RPMI8226 (cell line): ENCODE measurements around the gene TAS2R46.

Experiments used
- DNase-seq: peaks from one replicate; pipeline ENCODE4 v3.0.0-alpha.2; 2015

Gene TAS2R46

GRCh38 chr12:11031307-11031706 is 30.8 kb downstream of the TAS2R46 start, which contains the start of gene TAS2R31:
Gene TAS2R31 (minus strand): TSS chr12:11031407. CDS start chr12:11031335, 72 bp downstream.
- no peak for DNase-seq

DNA sequence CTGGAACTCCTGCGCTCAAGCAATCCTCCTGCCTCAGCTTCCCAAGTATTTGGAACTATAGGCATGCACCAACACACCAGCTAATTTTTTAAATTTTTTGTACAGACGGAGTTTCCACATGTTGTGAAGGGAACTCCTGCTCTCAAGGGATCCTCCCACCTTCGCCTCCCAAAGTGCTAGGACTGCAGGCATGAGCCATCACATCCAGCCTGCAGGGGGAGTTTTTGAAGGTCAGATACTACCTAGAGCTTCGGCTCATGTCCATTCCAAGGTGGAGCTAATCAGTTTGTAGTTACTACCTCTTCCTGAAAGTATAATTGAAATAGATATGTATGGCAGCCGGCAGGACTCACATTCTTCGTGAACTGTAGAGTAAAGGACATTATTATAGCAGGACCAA is 36.0 kb downstream of the TAS2R46 start:
- DNase-seq: no peak

DNA sequence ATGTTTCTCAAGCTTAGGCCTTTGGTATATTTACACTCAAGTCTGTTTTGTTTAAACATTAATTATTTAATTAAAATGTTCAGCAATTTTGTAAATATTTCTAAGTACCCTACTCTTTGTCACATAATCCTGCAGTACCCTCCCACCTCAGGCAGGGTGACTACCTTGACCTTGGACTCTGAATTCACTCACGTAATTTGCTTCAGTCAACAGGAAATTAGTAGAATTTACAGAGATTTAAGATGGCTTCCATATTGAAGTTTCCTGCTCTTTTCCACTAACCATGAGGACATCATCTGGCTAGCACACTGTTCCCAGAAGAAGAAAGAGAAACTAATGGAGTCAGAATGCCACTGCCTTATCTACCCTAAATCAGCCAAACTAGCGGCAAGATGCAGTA is 38.7 kb downstream of the TAS2R46 start:
- DNase-seq: no peak

DNA sequence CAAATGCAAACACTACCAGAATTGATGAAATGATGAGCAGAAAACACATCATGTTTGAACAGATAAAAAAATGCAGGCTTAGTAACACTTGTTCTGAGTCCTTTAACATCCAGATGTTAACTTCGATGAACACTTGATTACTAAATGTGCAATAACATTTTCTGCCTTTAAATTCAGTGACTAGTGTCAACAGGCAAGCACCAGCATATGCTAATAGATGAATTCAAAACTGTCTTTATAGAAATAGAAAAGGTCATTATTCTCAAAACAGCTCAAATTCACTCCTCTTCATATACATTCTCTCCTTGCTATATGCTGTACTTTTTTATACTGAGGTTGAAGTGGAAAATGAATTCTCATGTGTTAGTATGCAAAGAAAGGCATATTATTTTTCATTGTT is 39.6 kb downstream of the TAS2R46 start, which contains the start of gene TAS2R19:
Gene TAS2R19, minus strand, starts transcription at position 101 of the 400 bp plus-strand sequence. Its CDS starts 49 bp downstream, at position 52.
- DNase-seq: no peak

GRCh38 chr12:11016937-11017336 is 45.2 kb downstream of the TAS2R46 start:
- no peak for DNase-seq

GRCh38 chr12:11015775-11016430 is 46.2 kb downstream of the TAS2R46 start:
- no peak for DNase-seq

DNA sequence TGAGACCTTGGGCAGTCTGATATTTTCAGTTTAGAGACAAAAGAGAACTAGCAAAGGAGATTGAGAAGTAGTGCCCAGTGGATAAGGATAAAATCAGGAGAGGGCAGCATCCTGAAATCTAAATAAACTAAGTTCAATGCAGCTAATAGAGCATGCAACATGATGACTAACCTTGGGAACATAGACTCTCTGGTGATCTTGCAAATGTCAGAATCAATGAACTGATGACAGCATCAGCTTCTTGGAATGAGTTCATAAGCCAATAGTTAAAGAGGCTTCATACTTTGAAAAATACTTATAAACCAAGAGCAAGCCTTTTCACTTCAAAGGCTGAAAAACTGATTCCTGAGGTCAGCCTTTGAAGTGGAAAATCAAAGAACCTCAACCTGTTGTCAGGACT is 47.9 kb downstream of the TAS2R46 start:
- no peak for DNase-seq
